A549 (cell line): ENCODE results near the gene KLKB1.

ENCODE experiments used
- CBX8 ChIP-seq: fragments of 200-600 bp; sonication (generic); IDR thresholded peaks from 2 replicates; pipeline ENCODE4 v1.6.1; 2016
- CHD4 ChIP-seq: fragments of 200-600 bp; sonication (generic); IDR thresholded peaks from 2 replicates; pipeline ENCODE4 v1.6.1; 2016; ENCODE audit warnings: antibody characterized with exemption, mild to moderate bottlenecking, borderline replicate concordance
- CTCF ChIP-seq: fragments of >200 bp; sonication (Bioruptor Twin); formaldehyde crosslinking; IDR thresholded peaks from 3 replicates; pipeline ENCODE4 v1.5.1; 2016
- HOXA7 ChIP-seq: fragments of 250-450 bp; sonication (Bioruptor Pico); IDR thresholded peaks from 2 replicates; pipeline ENCODE4 v1.5.0; 2020; ENCODE audit warnings: mild to moderate bottlenecking, moderate library complexity
- JUN ChIP-seq, 2 experiments: fragments of >200 bp; sonication (Bioruptor Twin); formaldehyde crosslinking; IDR thresholded peaks; 2 replicates in 1 of 2; 3 replicates in 1 of 2; pipeline ENCODE4 v1.6.1; 2016 to 2017
- KDM5A ChIP-seq: fragments of 200-600 bp; sonication (generic); IDR thresholded peaks from 2 replicates; pipeline ENCODE4 v1.6.1; 2016; ENCODE audit warnings: antibody characterized with exemption, mild to moderate bottlenecking
- POLR2A ChIP-seq: IDR thresholded peaks from 2 replicates; pipeline ENCODE4 v1.6.1; 2012; ENCODE audit warnings: mild to moderate bottlenecking, low read length
- RFX5 ChIP-seq: fragments of 450-650 bp; IDR thresholded peaks from 2 replicates; pipeline ENCODE4 v1.7.1; 2014; ENCODE audit warnings: antibody characterized with exemption, mild to moderate bottlenecking, moderate library complexity
- RNF2 ChIP-seq: fragments of 200-600 bp; sonication (generic); IDR thresholded peaks from 2 replicates; pipeline ENCODE4 v1.6.1; 2016; ENCODE audit warnings: low read depth, mild to moderate bottlenecking, antibody characterized with exemption, moderate library complexity, borderline replicate concordance
- ZC3H11A ChIP-seq: fragments of 450-650 bp; IDR thresholded peaks from 2 replicates; pipeline ENCODE4 v1.6.1; 2014; ENCODE audit warnings: antibody characterized with exemption, mild to moderate bottlenecking

DNA sequence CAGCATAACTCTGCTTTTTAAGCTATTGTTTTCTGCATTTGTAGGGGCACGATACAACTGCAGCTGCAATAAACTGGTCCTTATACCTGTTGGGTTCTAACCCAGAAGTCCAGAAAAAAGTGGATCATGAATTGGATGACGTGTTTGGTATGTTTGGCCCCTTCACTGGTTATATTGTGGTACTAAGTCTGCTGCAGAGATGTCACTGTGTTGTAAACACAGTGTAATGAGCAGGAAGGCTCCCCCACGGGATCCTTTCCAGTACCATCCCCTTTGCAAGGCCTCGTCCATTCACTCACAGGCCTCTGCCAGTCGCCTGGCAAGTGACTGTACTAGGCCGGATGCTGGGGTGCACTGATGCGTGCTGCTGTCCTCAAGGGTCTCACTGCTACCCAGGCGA lies 22.2 kb upstream of the KLKB1 start:
- TF ChIP-seq RNF2 (no peak), JUN (IDR thresholded peaks at IDR 0.05) (no peak), KDM5A (no peak), CTCF (no peak), CHD4 (no peak), ZC3H11A (no peak), POLR2A (no peak), CBX8 (no peak), RFX5 (no peak), HOXA7 (CRISPR knock-in tag) (no peak)
